Natural killer cell treated with Interleukin-12 subunit alpha and Interleukin-12 subunit beta and Interleukin-15 and Interleukin-18, amount 100 ng/mL, for 72 hours (primary cell): Measurements from ENCODE around the gene TMEM18. TPM values are rescaled to one million over a fixed set of nuclear protein-coding genes. Genes with fewer than 3 reads are reported as not detected.

Experiments
- ATAC-seq, 2 donors: fragments of 150-1000 bp; cut with Tn5 transposase in 1 of 2; sonication (Bioruptor Pico), chemical (Tn5 transposase) in 1 of 2; 2 replicates each; pipeline ENCODE4 v1.10.0; 2021
- DNase-seq: peaks from one replicate; pipeline ENCODE4 v3.0.0; 2022; ENCODE audit warnings: low spot score
- H3K27ac Mint-ChIP-seq, 2 donors: 1 replicate in 1 of 2; 2 replicates in 1 of 2; pipeline ENCODE4 v1.8.0; 2022; ENCODE audit warnings: mixed read lengths in 2 of 2, mild to moderate bottlenecking in 1 of 2, moderate library complexity in 1 of 2
- H3K27me3 Mint-ChIP-seq, 2 donors: 1 replicate in 1 of 2; 2 replicates in 1 of 2; pipeline ENCODE4 v1.8.0; 2022; ENCODE audit warnings: mixed read lengths in 2 of 2
- H3K36me3 Mint-ChIP-seq: one replicate; pipeline ENCODE4 v1.8.0; 2022; ENCODE audit warnings: mixed read lengths
- H3K4me1 Mint-ChIP-seq, 2 donors: 1 replicate in 1 of 2; 2 replicates in 1 of 2; pipeline ENCODE4 v1.8.0; 2022; ENCODE audit warnings: low read depth in 2 of 2, mixed read lengths in 2 of 2, mild to moderate bottlenecking in 1 of 2
- H3K4me3 Mint-ChIP-seq: one replicate; pipeline ENCODE4 v1.8.0; 2022; ENCODE audit warnings: mixed read lengths
- H3K9me3 Mint-ChIP-seq: 2 replicates; pipeline ENCODE4 v1.8.0; 2022; ENCODE audit warnings: mixed read lengths
- total RNA-seq, 2 donors: library from RNA; stranded (reverse); gene quantifications; one replicate each; pipeline ENCODE4 v1.2.3, GENCODE V29; 2022

The TMEM18 gene
- total RNA-seq, 2 donors from 2014 or later = 24.9 to 26.7 TPM

DNA sequence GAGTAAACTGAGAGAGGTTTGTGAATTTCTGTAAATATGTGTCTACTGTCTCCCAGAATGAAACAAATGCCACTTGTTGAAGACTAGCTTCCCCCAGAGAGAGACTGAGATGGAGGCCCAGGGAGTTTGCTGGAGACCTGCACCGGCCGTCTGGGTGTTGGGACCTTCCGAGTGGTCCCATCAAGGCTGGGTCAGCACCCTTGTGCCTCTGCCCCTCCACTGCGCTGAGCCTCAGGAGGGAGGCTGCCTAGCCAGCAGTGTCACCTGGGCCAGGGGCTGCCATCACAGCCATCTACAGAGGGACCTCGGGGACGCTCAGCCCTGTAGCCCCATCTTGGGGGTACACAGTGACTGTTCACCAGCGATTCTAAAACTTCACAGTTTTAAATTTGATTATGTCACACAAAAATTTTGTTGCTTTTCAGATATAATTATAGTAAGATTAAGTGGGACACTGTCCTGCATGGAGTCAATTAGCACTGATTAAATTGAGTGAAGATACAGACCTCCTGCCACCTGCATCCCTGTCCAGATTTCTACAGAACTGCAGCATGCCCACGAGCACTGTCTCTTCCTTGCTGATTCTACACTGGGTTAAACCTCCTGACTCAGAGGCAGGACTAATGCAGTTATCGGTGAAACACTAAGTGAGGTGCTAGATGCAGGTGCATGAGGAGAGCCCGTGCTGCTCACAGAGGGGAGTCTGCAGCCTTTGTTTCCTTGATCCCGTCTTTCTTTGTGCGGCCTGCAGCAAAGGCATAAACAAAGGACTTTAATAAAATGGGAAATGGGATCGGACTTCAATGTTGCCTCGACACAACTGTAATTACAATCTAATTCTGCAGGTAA is 50.5 kb downstream of the TMEM18 start:
- Mint-ChIP-seq H3K9me3 (no peaks in the 10 kb centered on the region), H3K27me3 (peaks cover 16 to 19% of the 10 kb centered on the region in 2 donors), H3K4me3 (no peak overlapping the region), H3K4me1 (no peaks in the 10 kb centered on the region), H3K36me3 (no peaks in the 10 kb centered on the region), H3K27ac (no peak overlapping the region)
- ATAC-seq (no peak), DNase-seq (no peak)

GRCh38 chr2:625415-626333 is 51.5 kb downstream of the TMEM18 start:
- DNase-seq (no peak), ATAC-seq (no peak)
- H3K27ac Mint-ChIP-seq = no peak overlapping the region
- peaks cover 16 to 18% of the 10 kb centered on the region in 2 donors for H3K27me3 Mint-ChIP-seq
- no peaks in the 10 kb centered on the region for H3K9me3 Mint-ChIP-seq
- H3K36me3 Mint-ChIP-seq = no peaks in the 10 kb centered on the region
- no peaks in the 10 kb centered on the region for H3K4me1 Mint-ChIP-seq
- no peak overlapping the region for H3K4me3 Mint-ChIP-seq

DNA sequence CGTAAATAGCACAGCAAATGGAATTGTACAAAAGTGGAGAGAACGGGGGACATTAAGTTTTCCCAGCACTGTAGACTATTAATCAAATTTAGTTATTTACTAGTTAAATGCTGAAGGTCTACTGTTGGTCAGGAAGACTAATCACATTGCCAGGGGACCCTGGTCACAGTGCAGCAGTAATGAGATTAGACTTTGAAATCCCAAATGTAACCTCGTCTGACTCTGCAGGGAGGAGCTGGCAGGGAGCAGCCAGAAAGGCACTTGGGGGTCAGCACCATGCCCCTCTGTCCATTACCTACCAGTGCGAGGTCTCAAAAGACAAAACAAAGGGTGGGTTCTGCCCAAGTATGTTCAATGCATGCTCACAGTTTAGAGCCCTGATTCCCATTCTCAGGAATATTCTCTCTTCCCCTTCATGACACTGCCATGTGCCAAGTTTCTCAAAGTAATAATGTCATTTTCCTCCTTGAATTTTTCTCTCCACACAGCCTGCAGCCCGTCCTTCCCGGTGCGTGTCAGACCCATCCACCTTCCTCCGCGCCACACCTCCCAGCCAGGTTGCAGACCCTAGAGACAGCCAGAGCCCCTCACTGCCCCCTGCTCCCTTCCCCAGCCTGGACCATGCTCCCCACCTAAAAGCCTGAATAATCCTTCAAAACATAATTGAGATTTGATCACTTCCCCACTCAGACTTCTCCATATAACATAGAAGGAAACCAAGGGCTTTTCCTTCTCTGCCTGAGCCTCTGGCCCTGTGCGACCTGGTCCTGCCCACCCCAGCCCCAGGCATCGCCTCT is 52.5 kb downstream of the TMEM18 start:
- Mint-ChIP-seq H3K4me3 (no peak overlapping the region), H3K36me3 (no peaks in the 10 kb centered on the region), H3K27me3 (peaks cover 11 to 16% of the 10 kb centered on the region in 2 donors), H3K9me3 (no peaks in the 10 kb centered on the region), H3K4me1 (no peaks in the 10 kb centered on the region), H3K27ac (no peak overlapping the region)
- DNase-seq = no peak
- no peak for ATAC-seq

GRCh38 chr2:624096-624495 is 53.1 kb downstream of the TMEM18 start:
- Mint-ChIP-seq H3K4me1 (no peaks in the 10 kb centered on the region), H3K36me3 (no peaks in the 10 kb centered on the region), H3K9me3 (no peaks in the 10 kb centered on the region), H3K27ac (no peak overlapping the region), H3K4me3 (no peak overlapping the region), H3K27me3 (peaks cover 7 to 14% of the 10 kb centered on the region in 2 donors)
- ATAC-seq = no peak
- DNase-seq = no peak

- Mint-ChIP-seq H3K4me1 (no peaks in the 10 kb centered on the region), H3K27ac (no peak overlapping the region), H3K36me3 (no peaks in the 10 kb centered on the region), H3K9me3 (no peaks in the 10 kb centered on the region), H3K4me3 (no peak overlapping the region), H3K27me3 (peaks cover 7 to 13% of the 10 kb centered on the region in 2 donors)
- DNase-seq = no peak
- ATAC-seq = peak in 1 of 2 donors; percentile 52
Measured at GRCh38 chr2:623130-623922, 53.9 kb downstream of the TMEM18 start.

GRCh38 chr2:622357-622756 is 54.8 kb downstream of the TMEM18 start:
- no peak overlapping the region for H3K4me3 Mint-ChIP-seq
- H3K9me3 Mint-ChIP-seq = no peaks in the 10 kb centered on the region
- no peak overlapping the region for H3K27ac Mint-ChIP-seq
- ATAC-seq = no peak
- no peaks in the 10 kb centered on the region for H3K4me1 Mint-ChIP-seq
- no peak for DNase-seq
- peaks cover 7 to 8% of the 10 kb centered on the region in 2 donors for H3K27me3 Mint-ChIP-seq
- H3K36me3 Mint-ChIP-seq = no peaks in the 10 kb centered on the region

GRCh38 chr2:621303-622099 is 55.7 kb downstream of the TMEM18 start:
- DNase-seq = no peak
- H3K27me3 Mint-ChIP-seq = peaks cover 7 to 9% of the 10 kb centered on the region in 2 donors
- no peak overlapping the region for H3K4me3 Mint-ChIP-seq
- H3K9me3 Mint-ChIP-seq = no peaks in the 10 kb centered on the region
- no peak for ATAC-seq
- no peaks in the 10 kb centered on the region for H3K4me1 Mint-ChIP-seq
- H3K36me3 Mint-ChIP-seq = no peaks in the 10 kb centered on the region
- H3K27ac Mint-ChIP-seq = no peak overlapping the region

- no peak for DNase-seq
- H3K9me3 Mint-ChIP-seq = no peaks in the 10 kb centered on the region
Measured at GRCh38 chr2:620471-621302, 56.5 kb downstream of the TMEM18 start.

GRCh38 chr2:620004-620403 is 57.2 kb downstream of the TMEM18 start:
- H3K36me3 Mint-ChIP-seq = no peaks in the 10 kb centered on the region
- DNase-seq = no peak
- H3K4me3 Mint-ChIP-seq = no peak overlapping the region
- H3K27me3 Mint-ChIP-seq = peaks cover 10 to 12% of the 10 kb centered on the region in 2 donors
- no peak overlapping the region for H3K27ac Mint-ChIP-seq
- H3K9me3 Mint-ChIP-seq = no peaks in the 10 kb centered on the region
- no peak for ATAC-seq
- no peaks in the 10 kb centered on the region for H3K4me1 Mint-ChIP-seq

More at GRCh38 chr2:620471-621302, 56.5 kb downstream of the TMEM18 start:
- Mint-ChIP-seq H3K4me3 (no peak overlapping the region), H3K27me3 (peaks cover 10 to 13% of the 10 kb centered on the region in 2 donors), H3K4me1 (no peaks in the 10 kb centered on the region), H3K36me3 (no peaks in the 10 kb centered on the region), H3K27ac (no peak overlapping the region)
- ATAC-seq = peak in 1 of 2 donors; percentile 9

- no peak for ATAC-seq
Measured at GRCh38 chr2:618422-618990, 58.7 kb downstream of the TMEM18 start.

GRCh38 chr2:618005-618404 is 59.2 kb downstream of the TMEM18 start:
- H3K4me3 Mint-ChIP-seq = no peak overlapping the region

More at GRCh38 chr2:618422-618990, 58.7 kb downstream of the TMEM18 start:
- Mint-ChIP-seq H3K4me3 (no peak overlapping the region), H3K27me3 (peaks cover 9 to 10% of the 10 kb centered on the region in 2 donors), H3K4me1 (no peaks in the 10 kb centered on the region), H3K36me3 (no peaks in the 10 kb centered on the region), H3K9me3 (no peaks in the 10 kb centered on the region), H3K27ac (no peak overlapping the region)
- DNase-seq = no peak

More at GRCh38 chr2:618005-618404, 59.2 kb downstream of the TMEM18 start:
- peaks cover 9 to 10% of the 10 kb centered on the region in 2 donors for H3K27me3 Mint-ChIP-seq
- DNase-seq = no peak
- no peaks in the 10 kb centered on the region for H3K9me3 Mint-ChIP-seq
- H3K4me1 Mint-ChIP-seq = no peaks in the 10 kb centered on the region
- ATAC-seq = no peak
- no peaks in the 10 kb centered on the region for H3K36me3 Mint-ChIP-seq
- no peak overlapping the region for H3K27ac Mint-ChIP-seq
